Measurements from ENCODE around the gene TASP1.

DNA sequence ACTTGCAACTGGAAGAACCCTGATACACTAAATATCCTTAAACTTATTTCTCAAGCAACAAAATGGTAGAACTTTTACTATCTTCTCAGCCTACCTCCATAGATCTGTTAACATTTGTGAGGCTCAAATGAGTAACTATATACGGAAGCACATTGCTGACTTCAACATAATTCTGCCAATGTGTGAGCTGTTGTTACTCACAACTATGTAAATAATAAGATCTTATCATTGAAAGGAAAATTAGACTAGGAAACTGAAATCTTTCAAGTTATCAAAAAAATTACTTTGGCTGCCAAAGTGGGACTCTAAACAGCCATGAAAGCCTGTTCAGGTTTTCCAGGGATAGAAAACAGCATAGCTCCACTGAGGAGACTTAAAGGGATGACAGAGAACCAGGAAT lies 40.2 kb upstream of the TASP1 start:
- no peak for TF ChIP-seq EZH2phosphoT487 (IDR thresholded peaks at IDR 0.05; ENCODE audit: insufficient read depth, low read depth)
- no peak for TF ChIP-seq EZH2 (IDR thresholded peaks at IDR 0.05; ENCODE audit: insufficient read depth, poor library complexity, severe bottlenecking)
